ENCODE data around the gene CDK11B.

The CDK11B gene

GRCh38 chr1:1623181-1623630 is 35.6 kb downstream of the CDK11B start:
- H3K4me3 ChIP-seq (ENCODE audit: low read depth, low read length), result no peak overlapping the region
- TF ChIP-seq CTCF (IDR thresholded peaks at IDR 0.05; ENCODE audit: control insufficient read depth, extremely low read depth, insufficient read depth), result no peak
- no peak for DNase-seq (ENCODE audit: low read depth)

GRCh38 chr1:1622788-1623094 is 36.1 kb downstream of the CDK11B start:
- TF ChIP-seq CTCF (IDR thresholded peaks at IDR 0.05; ENCODE audit: control insufficient read depth, extremely low read depth, insufficient read depth), result no peak
- no peak overlapping the region for H3K4me3 ChIP-seq (ENCODE audit: low read depth, low read length)
- no peak for DNase-seq (ENCODE audit: low read depth)

- TF ChIP-seq CTCF (IDR thresholded peaks at IDR 0.05; ENCODE audit: control insufficient read depth, extremely low read depth, insufficient read depth), result no peak
- no peak for DNase-seq (ENCODE audit: low read depth)
- H3K4me3 ChIP-seq (ENCODE audit: low read depth, low read length), result no peak overlapping the region
Observed at GRCh38 chr1:1622010-1622787, 36.6 kb downstream of the CDK11B start.

GRCh38 chr1:1621173-1622009 is 37.4 kb downstream of the CDK11B start:
- no peak for TF ChIP-seq CTCF (IDR thresholded peaks at IDR 0.05; ENCODE audit: control insufficient read depth, extremely low read depth, insufficient read depth)
- no peak for DNase-seq (ENCODE audit: low read depth)
- no peak overlapping the region for H3K4me3 ChIP-seq (ENCODE audit: low read depth, low read length)

GRCh38 chr1:1620433-1621139 is 38.2 kb downstream of the CDK11B start:
- DNase-seq (ENCODE audit: low read depth), result no peak
- no peak for TF ChIP-seq CTCF (IDR thresholded peaks at IDR 0.05; ENCODE audit: control insufficient read depth, extremely low read depth, insufficient read depth)

GRCh38 chr1:1619917-1620361 is 38.9 kb downstream of the CDK11B start:
- DNase-seq (ENCODE audit: low read depth), result no peak
- no peak overlapping the region for H3K4me3 ChIP-seq (ENCODE audit: low read depth, low read length)
- TF ChIP-seq CTCF (IDR thresholded peaks at IDR 0.05; ENCODE audit: control insufficient read depth, extremely low read depth, insufficient read depth), result no peak

More at GRCh38 chr1:1620433-1621139, 38.2 kb downstream of the CDK11B start:
- H3K4me3 ChIP-seq (ENCODE audit: low read depth, low read length), result no peak overlapping the region
